Astrocyte (in vitro differentiated cells and primary cell): ENCODE results near the gene NR3C1. TPM values are rescaled to one million over a fixed set of nuclear protein-coding genes. Genes with fewer than 3 reads are reported as not detected.
A peak's percentile ranks its signal among the peaks of the same experiment; 100 is the strongest.

Source experiments
- DNase-seq: peaks from one replicate; pipeline ENCODE4 v3.0.0-alpha.2; 2010; ENCODE audit warnings: low read depth
- FAIRE-seq: peaks from 2 replicates; lab custom pipeline; 2011; peaks lifted over from hg19 to GRCh38; lab: Jason Lieb, UNC
- H2AFZ ChIP-seq: 2 replicates; pipeline ENCODE4 v1.6.0; 2012; ENCODE audit warnings: low read depth, low read length, inconsistent platforms
- H3K27ac ChIP-seq: 2 replicates; pipeline ENCODE4 v1.5.1; 2011; ENCODE audit warnings: low read depth, low read length, inconsistent platforms
- H3K27me3 ChIP-seq: 2 replicates; pipeline ENCODE4 v1.6.0; 2011; ENCODE audit warnings: low read length, inconsistent platforms; ENCODE audit not compliant: insufficient read depth
- H3K36me3 ChIP-seq: 2 replicates; pipeline ENCODE4 v1.5.1; 2011; ENCODE audit warnings: low read length, inconsistent platforms; ENCODE audit not compliant: insufficient read depth
- H3K4me1 ChIP-seq: 2 replicates; pipeline ENCODE4 v1.5.1; 2011; ENCODE audit warnings: low read length, inconsistent platforms; ENCODE audit not compliant: insufficient read depth
- H3K4me2 ChIP-seq: 2 replicates; pipeline ENCODE4 v1.6.0; 2012; ENCODE audit warnings: low read length, inconsistent platforms
- H3K4me3 ChIP-seq: 2 replicates; pipeline ENCODE4 v1.5.1; 2011; ENCODE audit warnings: low read depth, mild to moderate bottlenecking, low read length, inconsistent platforms; ENCODE audit not compliant: insufficient read depth
- H3K79me2 ChIP-seq: 2 replicates; pipeline ENCODE4 v1.6.0; 2012; ENCODE audit warnings: mild to moderate bottlenecking, low read length, inconsistent platforms; ENCODE audit not compliant: insufficient read depth
- H3K9ac ChIP-seq: 2 replicates; pipeline ENCODE4 v1.6.0; 2012; ENCODE audit warnings: mild to moderate bottlenecking, low read length, inconsistent platforms
- H3K9me3 ChIP-seq: 2 replicates; pipeline ENCODE4 v1.5.1; 2012; ENCODE audit warnings: low read depth, mild to moderate bottlenecking, low read length, inconsistent platforms; ENCODE audit not compliant: insufficient read depth
- H4K20me1 ChIP-seq: 2 replicates; pipeline ENCODE4 v1.6.0; 2012; ENCODE audit warnings: low read length, inconsistent platforms; ENCODE audit not compliant: insufficient read depth
- H3K27ac Mint-ChIP-seq: one replicate; pipeline ENCODE4 v1.8.0; 2021; ENCODE audit warnings: mild to moderate bottlenecking, mixed read lengths; ENCODE audit not compliant: unreplicated experiment
- H3K27me3 Mint-ChIP-seq: one replicate; pipeline ENCODE4 v1.8.0; 2021; ENCODE audit warnings: low read depth, mixed read lengths; ENCODE audit not compliant: unreplicated experiment
- H3K36me3 Mint-ChIP-seq: one replicate; pipeline ENCODE4 v1.8.0; 2021; ENCODE audit warnings: low read depth, mixed read lengths; ENCODE audit not compliant: unreplicated experiment
- H3K4me1 Mint-ChIP-seq: one replicate; pipeline ENCODE4 v1.8.0; 2021; ENCODE audit warnings: low read depth, mixed read lengths; ENCODE audit not compliant: unreplicated experiment
- H3K4me3 Mint-ChIP-seq: one replicate; pipeline ENCODE4 v1.8.0; 2021; ENCODE audit warnings: mild to moderate bottlenecking, moderate library complexity, mixed read lengths; ENCODE audit not compliant: unreplicated experiment
- H3K9me3 Mint-ChIP-seq: one replicate; pipeline ENCODE4 v1.8.0; 2021; ENCODE audit warnings: mild to moderate bottlenecking, mixed read lengths; ENCODE audit not compliant: unreplicated experiment
- CTCF ChIP-seq: IDR thresholded peaks from 2 replicates; pipeline ENCODE4 v1.5.1; 2011; ENCODE audit warnings: low read depth, mild to moderate bottlenecking, inconsistent platforms, low read length, moderate library complexity; ENCODE audit not compliant: insufficient read depth
- EZH2 ChIP-seq: IDR thresholded peaks from 2 replicates; pipeline ENCODE4 v1.6.1; 2012; ENCODE audit warnings: mild to moderate bottlenecking, low read length, inconsistent platforms; ENCODE audit not compliant: insufficient read depth
- total RNA-seq: library from RNA; stranded (reverse); gene quantifications from 2 replicates; pipeline ENCODE4 v1.2.1, GENCODE V29; 2021

NR3C1 gene
- total RNA-seq, 1 donor from 2014 or later = 35.4 TPM

- H3K9me3 ChIP-seq = no peaks in the 10 kb centered on the region
- no peaks in the 10 kb centered on the region for H3K27me3 ChIP-seq
- DNase-seq (no peak), FAIRE-seq (no peak)
- H3K27ac ChIP-seq = no peak overlapping the region
- no peaks in the 10 kb centered on the region for H3K9me3 Mint-ChIP-seq
- H3K4me3 Mint-ChIP-seq = no peak overlapping the region
- H3K79me2 ChIP-seq = peaks cover 70% of the 10 kb centered on the region
- TF ChIP-seq EZH2 = no peak
- TF ChIP-seq CTCF = no peak
- H3K4me1 ChIP-seq = peaks cover 23% of the 10 kb centered on the region
- H3K4me1 Mint-ChIP-seq = peaks cover 38% of the 10 kb centered on the region
- no peaks in the 10 kb centered on the region for H3K36me3 ChIP-seq
- no peaks in the 10 kb centered on the region for H4K20me1 ChIP-seq
- H3K27ac Mint-ChIP-seq = no peak overlapping the region
- no peak overlapping the region for H3K9ac ChIP-seq
- H2AFZ ChIP-seq = no peak overlapping the region
- H3K4me2 ChIP-seq = no peak overlapping the region
- H3K4me3 ChIP-seq = no peak overlapping the region
- no peaks in the 10 kb centered on the region for H3K36me3 Mint-ChIP-seq
- H3K27me3 Mint-ChIP-seq = no peaks in the 10 kb centered on the region
These were observed 84.7 kb downstream of the NR3C1 start for GRCh38 chr5:143318833-143319232.

GRCh38 chr5:143318270-143318669 lies 85.2 kb downstream of the NR3C1 start:
- H3K36me3 Mint-ChIP-seq = no peaks in the 10 kb centered on the region
- no peaks in the 10 kb centered on the region for H3K27me3 Mint-ChIP-seq
- Histone ChIP-seq H4K20me1 (no peaks in the 10 kb centered on the region), H2AFZ (no peak overlapping the region), H3K79me2 (peaks cover 73% of the 10 kb centered on the region), H3K4me1 (peaks cover 28% of the 10 kb centered on the region), H3K9me3 (no peaks in the 10 kb centered on the region), H3K27me3 (no peaks in the 10 kb centered on the region), H3K27ac (no peak overlapping the region), H3K9ac (no peak overlapping the region), H3K4me3 (no peak overlapping the region), H3K36me3 (no peaks in the 10 kb centered on the region), H3K4me2 (no peak overlapping the region)
- TF ChIP-seq CTCF = no peak
- TF ChIP-seq EZH2 = no peak
- DNase-seq (no peak), FAIRE-seq (peak; percentile 5)
- H3K4me3 Mint-ChIP-seq = no peak overlapping the region
- H3K4me1 Mint-ChIP-seq = peaks cover 41% of the 10 kb centered on the region
- H3K9me3 Mint-ChIP-seq = no peaks in the 10 kb centered on the region
- no peak overlapping the region for H3K27ac Mint-ChIP-seq

GRCh38 chr5:143316844-143317631 lies 86.4 kb downstream of the NR3C1 start:
- Histone ChIP-seq H3K4me3 (no peak overlapping the region), H3K79me2 (peaks cover 75% of the 10 kb centered on the region), H3K9me3 (no peaks in the 10 kb centered on the region), H2AFZ (no peak overlapping the region), H3K4me1 (peaks cover 30% of the 10 kb centered on the region), H4K20me1 (no peaks in the 10 kb centered on the region), H3K36me3 (no peaks in the 10 kb centered on the region), H3K27ac (no peak overlapping the region), H3K9ac (no peak overlapping the region), H3K4me2 (no peak overlapping the region), H3K27me3 (no peaks in the 10 kb centered on the region)
- Mint-ChIP-seq H3K4me1 (peaks cover 39% of the 10 kb centered on the region), H3K36me3 (peaks cover under 1% of the 10 kb centered on the region), H3K27me3 (no peaks in the 10 kb centered on the region), H3K9me3 (no peaks in the 10 kb centered on the region), H3K27ac (no peak overlapping the region), H3K4me3 (no peak overlapping the region)
- no peak for TF ChIP-seq CTCF
- no peak for TF ChIP-seq EZH2
- DNase-seq (peak; percentile 30), FAIRE-seq (no peak)
